H9 (cell line): Measurements from ENCODE around the gene CDK5. TPM values are rescaled to one million over a fixed set of nuclear protein-coding genes. Genes with fewer than 3 reads are reported as not detected.
"Not testable (repeated sequence)": the region's sequence is repeated elsewhere in the genome, so short reads cannot be mapped to it uniquely, and the experiment has no call there.

Source experiments
- DNase-seq: peaks from one replicate; pipeline ENCODE4 v3.0.0-alpha.2; 2017
- H2AFZ ChIP-seq: one replicate; pipeline ENCODE4 v1.6.1; 2013; ENCODE audit warnings: mild to moderate bottlenecking, low read length, control low read depth, moderate library complexity
- H2AK5ac ChIP-seq: 2 replicates; pipeline ENCODE4 v1.6.1; 2013; ENCODE audit warnings: low read length, control low read depth, mixed read lengths; ENCODE audit not compliant: insufficient read length
- H2BK120ac ChIP-seq: one replicate; pipeline ENCODE4 v1.6.1; 2013; ENCODE audit warnings: low read depth, mild to moderate bottlenecking, low read length, control low read depth, inconsistent platforms; ENCODE audit not compliant: poor library complexity, severe bottlenecking
- H2BK12ac ChIP-seq: 2 replicates; pipeline ENCODE4 v1.6.1; 2013; ENCODE audit warnings: low read length, control low read depth, mixed read lengths, low read depth; ENCODE audit not compliant: insufficient read length
- H2BK15ac ChIP-seq: 2 replicates; pipeline ENCODE4 v1.6.1; 2013; ENCODE audit warnings: low read depth, low read length, control low read depth
- H2BK20ac ChIP-seq: one replicate; pipeline ENCODE4 v1.6.1; 2013; ENCODE audit warnings: low read depth, mild to moderate bottlenecking, low read length, control low read depth, inconsistent platforms; ENCODE audit not compliant: poor library complexity, severe bottlenecking
- H2BK5ac ChIP-seq: 2 replicates; pipeline ENCODE4 v1.6.1; 2013; ENCODE audit warnings: low read length, control low read depth, mixed read lengths; ENCODE audit not compliant: insufficient read length
- H3K14ac ChIP-seq: 2 replicates; pipeline ENCODE4 v1.6.1; 2013; ENCODE audit warnings: low read length, control low read depth; ENCODE audit not compliant: insufficient read depth
- H3K18ac ChIP-seq: 2 replicates; pipeline ENCODE4 v1.6.1; 2013; ENCODE audit warnings: low read depth, mild to moderate bottlenecking, mixed read lengths, low read length, control low read depth; ENCODE audit not compliant: insufficient read length
- H3K23ac ChIP-seq: 2 replicates; pipeline ENCODE4 v1.6.1; 2013; ENCODE audit warnings: low read length, control low read depth, mixed read lengths, low read depth; ENCODE audit not compliant: insufficient read length
- H3K23me2 ChIP-seq: 2 replicates; pipeline ENCODE4 v1.6.1; 2013; ENCODE audit warnings: low read depth, mild to moderate bottlenecking, mixed read lengths, low read length, control low read depth; ENCODE audit not compliant: insufficient read length, poor library complexity, severe bottlenecking
- H3K27ac ChIP-seq: 2 replicates; pipeline ENCODE4 v1.5.1; 2013; ENCODE audit warnings: low read length, control low read depth, mixed read lengths, low read depth; ENCODE audit not compliant: insufficient read length
- H3K27me3 ChIP-seq: 2 replicates; pipeline ENCODE4 v1.6.1; 2013; ENCODE audit warnings: low read length, control low read depth, inconsistent platforms; ENCODE audit not compliant: insufficient read depth
- H3K4ac ChIP-seq: 2 replicates; pipeline ENCODE4 v1.6.1; 2013; ENCODE audit warnings: low read depth, mild to moderate bottlenecking, control low read depth, inconsistent platforms, low read length, moderate library complexity
- H3K4me1 ChIP-seq: 2 replicates; pipeline ENCODE4 v1.6.1; 2013; ENCODE audit warnings: low read length, control low read depth, inconsistent platforms; ENCODE audit not compliant: insufficient read depth
- H3K4me2 ChIP-seq: 2 replicates; pipeline ENCODE4 v1.6.1; 2013; ENCODE audit warnings: low read length, control low read depth, mixed read lengths; ENCODE audit not compliant: insufficient read length, insufficient read depth
- H3K56ac ChIP-seq: 2 replicates; pipeline ENCODE4 v1.6.1; 2013; ENCODE audit warnings: low read depth, mild to moderate bottlenecking, mixed read lengths, low read length, control low read depth; ENCODE audit not compliant: insufficient read length
- H3K79me1 ChIP-seq: 2 replicates; pipeline ENCODE4 v1.6.1; 2013; ENCODE audit warnings: low read depth, mild to moderate bottlenecking, moderate library complexity, low read length, control low read depth, inconsistent platforms; ENCODE audit not compliant: insufficient read depth, poor library complexity, severe bottlenecking
- H3K79me2 ChIP-seq: 2 replicates; pipeline ENCODE4 v1.6.1; 2013; ENCODE audit warnings: low read length, control low read depth, inconsistent platforms; ENCODE audit not compliant: insufficient read depth
- H3K9ac ChIP-seq: 2 replicates; pipeline ENCODE4 v1.6.1; 2013; ENCODE audit warnings: low read length, control low read depth, mixed read lengths; ENCODE audit not compliant: insufficient read length; ENCODE audit errors: extremely low read depth
- H3K9me3 ChIP-seq: one replicate; pipeline ENCODE4 v1.6.1; 2013; ENCODE audit warnings: low read depth, low read length, inconsistent platforms; ENCODE audit not compliant: control insufficient read depth
- H3T11ph ChIP-seq: one replicate; pipeline ENCODE4 v1.6.1; 2013; ENCODE audit warnings: mild to moderate bottlenecking, low read length, control low read depth, inconsistent platforms
- H4K20me1 ChIP-seq: one replicate; pipeline ENCODE4 v1.6.1; 2013; ENCODE audit not compliant: control insufficient read depth, insufficient read length, insufficient read depth
- H4K5ac ChIP-seq: 2 replicates; pipeline ENCODE4 v1.6.1; 2013; ENCODE audit warnings: low read depth, mild to moderate bottlenecking, mixed read lengths, low read length, control low read depth; ENCODE audit not compliant: insufficient read length
- H4K8ac ChIP-seq: replicated peaks from 2 replicates; pipeline ENCODE4 v1.6.1; 2013; ENCODE audit warnings: low read length, control low read depth, mixed read lengths, low read depth; ENCODE audit not compliant: insufficient read length
- H4K91ac ChIP-seq: 2 replicates; pipeline ENCODE4 v1.6.1; 2013; ENCODE audit warnings: low read depth, mild to moderate bottlenecking, moderate library complexity, mixed read lengths, low read length, control low read depth; ENCODE audit not compliant: insufficient read length
- H3K27ac Mint-ChIP-seq, 3 experiments: 2 replicates in 2 of 3; 3 replicates in 1 of 3; pipeline ENCODE4 v1.8.0; 2020 to 2021; ENCODE audit warnings: mixed read lengths in 3 of 3, mild to moderate bottlenecking in 1 of 3, moderate library complexity in 1 of 3
- H3K27me3 Mint-ChIP-seq: 2 replicates; pipeline ENCODE4 v1.8.0; 2021; ENCODE audit warnings: low read depth, mild to moderate bottlenecking, moderate library complexity, mixed read lengths
- H3K36me3 Mint-ChIP-seq, 3 experiments: 2 replicates in 2 of 3; 3 replicates in 1 of 3; pipeline ENCODE4 v1.8.0; 2020 to 2021; ENCODE audit warnings: low read depth in 3 of 3, mixed read lengths in 3 of 3; ENCODE audit not compliant: insufficient read depth in 1 of 3
- H3K4me1 Mint-ChIP-seq, 2 experiments: 2 replicates each; pipeline ENCODE4 v1.8.0; 2020; ENCODE audit warnings: mixed read lengths in 2 of 2
- H3K4me3 Mint-ChIP-seq, 2 experiments: 2 replicates in 1 of 2; 3 replicates in 1 of 2; pipeline ENCODE4 v1.8.0; 2020 to 2021; ENCODE audit warnings: mild to moderate bottlenecking in 2 of 2, mixed read lengths in 2 of 2, moderate library complexity in 1 of 2
- H3K9me3 Mint-ChIP-seq, 2 experiments: 2 replicates in 1 of 2; 3 replicates in 1 of 2; pipeline ENCODE4 v1.8.0; 2020; ENCODE audit warnings: mild to moderate bottlenecking in 2 of 2, mixed read lengths in 2 of 2, moderate library complexity in 1 of 2
- WGBS: extraction: QIAGEN DNeasy Blood & Tissue Kit; methylation state at CpG from one replicate; pipeline ENCODE4 v1.1.7; 2013; ENCODE audit warnings: missing lambda C conversion rate, low lambda C conversion rate, mixed read lengths; ENCODE audit not compliant: insufficient read length; ENCODE audit errors: extremely low coverage; 5-methylcytosine and 5-hydroxymethylcytosine counted together
- total RNA-seq: library from RNA; stranded (reverse); gene quantifications from 2 replicates; pipeline ENCODE4 v1.2.1, GENCODE V29; 2021

The CDK5 gene
- total RNA-seq, 1 experiment from 2014 or later, result 19.9 TPM

- not testable (repeated sequence) for H3K79me2 ChIP-seq, H4K8ac ChIP-seq, H2BK20ac ChIP-seq, H4K5ac ChIP-seq, H3K79me1 ChIP-seq, H3K4ac ChIP-seq, H3K4me1 ChIP-seq, H2BK15ac ChIP-seq, H2AK5ac ChIP-seq, H3K27ac ChIP-seq, H2BK5ac ChIP-seq, H3K23me2 ChIP-seq, H3K27me3 ChIP-seq, H3K36me3 Mint-ChIP-seq, H4K20me1 ChIP-seq, H3K14ac ChIP-seq, H3K23ac ChIP-seq, H4K91ac ChIP-seq, H3T11ph ChIP-seq, H3K56ac ChIP-seq, H2AFZ ChIP-seq, H3K9ac ChIP-seq, H2BK12ac ChIP-seq, H3K9me3 ChIP-seq, H3K9me3 Mint-ChIP-seq
- peak; percentile 58 for DNase-seq
- Histone ChIP-seq H3K18ac (peak overlapping the region; percentile 16), H2BK120ac (peak overlapping the region; percentile 40), H3K4me2 (peak overlapping the region; percentile 59)
- peak overlapping the region in 2 of 3 experiments; percentile 96 to 98; a peak in 4 of 7 replicates for H3K27ac Mint-ChIP-seq
- H3K4me1 Mint-ChIP-seq, result peaks cover 22 to 34% of the 10 kb centered on the region in 2 experiments
- H3K27me3 Mint-ChIP-seq, result peaks cover 31% of the 10 kb centered on the region
- peak overlapping the region; percentile 87 to 90 for H3K4me3 Mint-ChIP-seq
- WGBS, result no CpG with 5 or more reads among the region's 19 CpGs
These were observed 30.6 kb downstream of the CDK5 start for GRCh38 chr7:151026771-151027727.
